T-helper 1 cell treated with Interleukin-12 subunit alpha and Interleukin-12 subunit beta and Interleukin-4 antibody, amounts not matched to agents 30 ng/mL and 1 ng/mL, for 36 hours (primary cell): Measurements from ENCODE around the gene SSH2. TPM values are rescaled to one million over a fixed set of nuclear protein-coding genes. Genes with fewer than 3 reads are reported as not detected.

Source experiments
- intact Hi-C: fragments of 100-400 bp; cut with micrococcal nuclease; formaldehyde crosslinking; loops from one replicate; pipeline ENCODE4 v1.15.1; 2024
- total RNA-seq: library from RNA; stranded (reverse); gene quantifications from 2 replicates; pipeline ENCODE4 v1.2.3, GENCODE V29; 2022

Gene SSH2
- total RNA-seq, 1 donor from 2014 or later, result 64.1 TPM

DNA sequence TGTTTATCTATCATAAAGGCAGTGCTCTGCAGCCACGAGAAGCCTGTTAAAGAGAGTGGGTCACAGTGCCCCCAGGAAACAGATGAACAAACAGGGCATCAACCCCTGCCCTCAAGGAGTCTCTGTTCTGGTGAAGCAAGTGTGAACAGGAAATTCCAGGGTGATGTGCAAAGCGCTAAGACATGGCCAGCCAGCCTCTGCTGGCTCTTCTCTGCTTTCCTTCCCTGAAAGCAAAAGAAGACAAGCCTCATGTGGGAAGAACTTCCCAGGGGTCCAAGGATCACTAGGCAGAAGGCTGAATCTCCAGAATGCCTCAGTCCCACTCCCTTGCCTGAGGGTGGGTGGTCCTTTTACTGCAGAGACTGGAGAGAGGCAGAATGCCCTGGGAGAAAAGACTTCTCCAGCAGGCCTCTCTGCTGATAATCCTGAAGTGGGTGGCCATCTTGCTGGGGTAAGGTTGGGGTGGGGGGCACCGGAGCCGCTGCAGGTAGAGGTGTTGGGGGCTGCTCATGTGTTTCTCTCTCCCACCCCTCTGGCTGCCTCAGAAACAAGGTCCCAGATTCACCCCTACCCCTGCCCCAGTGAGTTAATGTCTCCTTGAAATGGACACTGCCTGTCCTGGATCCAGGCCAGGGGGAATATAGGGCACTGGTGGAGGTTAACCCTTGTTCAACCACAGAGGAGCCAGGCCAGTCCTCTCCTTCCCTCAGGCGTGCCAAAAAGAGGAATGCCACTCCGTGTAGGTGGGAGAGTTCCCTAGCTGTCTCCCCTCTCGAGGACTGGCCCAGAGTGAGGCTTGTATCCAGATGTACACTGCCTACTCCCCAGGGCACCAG lies 334.7 kb downstream of the SSH2 start:
- intact Hi-C loops, result no loop called here

DNA sequence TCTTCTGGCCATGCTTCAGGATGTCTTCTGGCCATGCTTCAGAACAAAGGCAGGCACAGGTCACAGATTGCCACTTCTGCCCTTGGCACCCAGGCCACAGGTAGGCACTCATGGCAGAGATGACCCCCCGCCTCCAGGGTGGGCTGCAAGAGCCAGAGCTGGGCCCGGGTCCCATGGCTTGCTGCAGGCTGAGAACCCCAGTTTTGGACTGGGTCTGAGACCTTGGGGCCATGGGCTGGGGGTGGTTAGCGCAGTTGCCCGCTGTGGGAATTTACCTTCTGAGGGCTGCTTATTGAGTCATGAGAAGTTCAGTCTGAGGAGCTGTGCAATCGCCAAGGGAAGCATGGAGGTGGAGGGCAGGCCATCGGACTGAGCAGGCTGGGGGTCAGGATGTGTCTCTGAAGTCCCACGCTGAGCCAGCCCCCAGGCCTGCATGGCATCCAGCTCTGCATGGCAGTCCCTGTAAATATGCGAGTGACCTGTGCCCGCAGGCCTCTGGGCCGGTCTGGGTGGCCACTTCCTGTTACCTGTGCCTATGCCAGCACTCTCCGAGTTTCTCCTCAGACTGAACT lies 335.4 kb downstream of the SSH2 start:
- intact Hi-C loops, result no loop called here

DNA sequence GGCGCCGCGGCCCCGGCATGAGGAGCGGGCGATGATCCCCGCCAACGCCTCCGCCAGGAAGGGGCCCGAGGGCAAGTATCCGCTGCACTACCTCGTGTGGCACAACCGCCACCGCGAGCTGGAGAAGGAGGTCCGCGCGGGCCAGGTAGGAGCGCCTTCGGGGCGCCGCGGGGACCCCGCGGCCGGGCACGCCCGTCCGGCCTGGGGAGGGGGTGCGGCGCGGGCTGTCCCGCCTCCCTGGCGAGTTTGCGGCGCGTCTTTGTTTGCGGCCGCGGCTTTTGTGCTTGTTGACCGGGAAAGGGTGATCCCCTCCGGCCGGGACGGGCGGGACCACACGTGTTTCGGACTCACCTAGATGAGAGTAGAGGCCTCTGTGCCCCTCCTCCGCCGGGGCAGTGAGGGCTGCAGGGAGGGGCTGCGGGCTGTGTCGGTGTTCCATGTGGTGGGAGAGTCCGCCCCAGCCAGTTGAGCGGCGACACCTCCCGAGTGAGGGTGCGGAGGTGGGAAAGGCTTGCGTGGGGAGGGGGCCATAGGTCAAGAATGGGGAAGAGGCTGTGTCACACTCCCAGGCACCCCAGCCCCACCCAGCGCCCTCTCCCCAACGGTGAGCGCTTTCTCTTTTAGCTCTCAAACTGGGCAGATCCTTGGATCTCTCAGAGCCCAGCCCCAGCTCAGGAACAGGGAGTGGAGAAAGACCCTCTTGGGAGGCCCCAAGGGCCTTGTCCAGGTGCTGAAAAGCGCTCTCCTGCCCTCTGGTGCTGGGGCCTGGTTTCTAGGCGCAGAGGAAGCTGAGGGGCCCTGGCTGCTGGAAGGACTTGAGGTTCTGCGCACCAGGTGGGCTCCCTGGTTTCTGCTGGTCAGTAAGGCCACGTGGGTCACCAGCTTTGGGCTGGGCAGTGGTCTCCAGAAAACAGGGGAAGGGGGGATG lies 336.2 kb downstream of the SSH2 start:
- intact Hi-C loops, result loop anchor here (1.0 kb wide), 1 partner anchor 167 kb away; no protein-coding TSS in a partner anchor

DNA sequence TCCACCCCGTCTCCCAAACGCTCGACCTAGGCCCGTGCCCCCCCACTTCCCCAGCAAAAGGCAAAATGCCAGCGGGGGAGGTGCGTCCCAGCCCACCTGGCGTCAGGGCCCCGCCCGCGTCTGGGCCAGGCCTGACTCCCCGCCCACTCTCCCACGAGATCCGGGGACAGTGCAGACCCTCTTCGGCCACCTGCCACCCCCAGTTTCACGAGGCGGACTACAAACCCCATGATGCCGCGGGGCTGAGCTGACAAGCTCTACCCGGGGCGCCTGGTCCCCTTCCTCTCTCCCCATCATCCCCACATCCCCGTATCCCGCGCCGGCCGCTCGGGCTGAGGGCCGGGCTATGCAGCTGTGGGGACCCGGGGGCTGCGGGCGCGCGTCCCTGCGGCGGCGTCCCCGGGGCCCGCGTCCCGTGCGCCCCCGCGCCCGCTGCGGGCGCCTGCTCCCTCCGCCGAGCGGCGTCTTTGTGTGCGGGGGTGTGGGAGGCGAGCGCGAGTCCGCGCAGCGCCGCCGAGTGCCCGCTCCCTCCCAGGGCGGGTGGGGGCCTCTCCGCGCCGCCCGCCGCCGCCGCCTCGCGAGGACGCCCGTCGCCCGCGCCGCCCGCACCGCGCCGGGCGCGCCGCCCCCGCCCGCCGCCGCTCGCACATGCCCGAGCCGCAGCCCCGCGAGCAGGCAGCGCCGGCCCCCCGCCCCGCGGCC lies 337.0 kb downstream of the SSH2 start, which contains the start of gene ANKRD13B:
Gene ANKRD13B, plus strand, starts transcription at position 283 of the 702 bp plus-strand sequence. CDS start 490 bp downstream, outside the sequence.
- intact Hi-C loops, result loop anchor here (1.0 kb wide), 1 partner anchor 168 kb away; no protein-coding TSS in a partner anchor

DNA sequence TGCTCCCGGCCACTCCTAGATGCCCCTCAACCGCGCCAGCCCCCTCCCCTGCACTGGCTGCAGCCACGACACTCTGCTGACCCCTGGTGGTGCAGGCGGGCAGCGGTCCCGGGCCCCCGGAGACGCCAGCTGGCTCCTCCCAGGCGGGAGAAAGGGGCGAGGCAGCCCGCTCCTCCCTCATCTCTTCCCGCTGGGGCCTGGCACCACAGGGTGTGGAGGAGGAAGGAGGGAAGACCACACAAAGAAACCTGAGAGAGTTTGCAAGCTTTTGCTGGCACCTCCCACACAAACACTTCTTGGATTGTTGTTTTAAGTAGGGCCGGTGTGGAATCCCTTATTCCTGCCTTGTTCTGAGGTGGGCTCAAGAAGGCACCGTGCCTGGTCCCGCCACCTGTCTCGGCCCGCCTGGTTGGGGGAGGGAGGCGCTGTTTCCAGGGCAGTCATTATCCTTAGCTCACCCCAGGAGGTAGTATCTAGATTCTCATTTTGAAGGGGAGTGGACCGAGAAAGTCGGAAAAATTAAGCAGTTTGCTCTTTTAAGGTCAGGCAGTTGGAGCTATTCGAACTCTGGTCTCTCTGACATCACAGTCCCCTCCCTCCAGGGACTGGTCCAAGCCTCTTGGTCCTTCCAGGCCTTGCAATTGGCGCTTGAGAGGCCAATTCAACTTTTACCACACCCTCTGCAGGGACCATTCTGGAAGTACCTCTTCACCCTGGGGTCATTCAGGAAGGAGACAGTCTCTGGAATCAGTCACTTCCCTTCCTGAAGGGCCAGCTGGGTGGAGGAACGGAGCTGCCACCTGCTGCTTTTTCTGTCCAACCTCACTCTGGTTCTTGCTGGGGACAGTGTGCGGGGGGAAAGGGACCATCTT lies 338.1 kb downstream of the SSH2 start:
- intact Hi-C loops, result no loop called here

DNA sequence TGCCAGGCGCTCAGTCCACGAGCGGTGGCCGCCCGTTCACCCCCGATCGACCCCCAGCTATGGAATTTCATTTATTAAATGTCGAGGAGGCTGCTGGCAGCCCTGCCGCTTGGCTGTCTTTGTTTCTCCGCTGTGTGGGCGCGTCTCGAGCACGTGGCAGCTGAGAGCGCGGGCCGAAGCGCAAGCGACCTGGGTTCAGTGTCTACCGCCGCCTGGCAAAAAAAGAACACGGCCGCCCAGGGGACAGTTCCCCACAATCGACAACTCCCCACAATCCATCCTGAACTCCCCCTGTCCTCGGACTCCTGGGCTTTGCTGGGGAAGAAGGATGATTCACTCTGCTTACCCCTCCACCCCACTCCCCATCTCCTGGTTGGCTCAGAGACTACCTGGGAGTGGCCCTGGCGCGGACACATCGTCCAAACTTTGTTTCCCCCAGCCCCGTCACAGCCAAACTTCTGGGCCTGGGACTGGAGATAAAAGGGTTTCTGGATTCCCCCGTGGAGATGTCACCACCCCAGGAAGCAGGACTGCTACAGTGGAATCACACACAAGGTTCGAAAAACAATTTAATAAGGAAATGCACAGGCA lies 338.8 kb downstream of the SSH2 start:
- intact Hi-C loops, result no loop called here

DNA sequence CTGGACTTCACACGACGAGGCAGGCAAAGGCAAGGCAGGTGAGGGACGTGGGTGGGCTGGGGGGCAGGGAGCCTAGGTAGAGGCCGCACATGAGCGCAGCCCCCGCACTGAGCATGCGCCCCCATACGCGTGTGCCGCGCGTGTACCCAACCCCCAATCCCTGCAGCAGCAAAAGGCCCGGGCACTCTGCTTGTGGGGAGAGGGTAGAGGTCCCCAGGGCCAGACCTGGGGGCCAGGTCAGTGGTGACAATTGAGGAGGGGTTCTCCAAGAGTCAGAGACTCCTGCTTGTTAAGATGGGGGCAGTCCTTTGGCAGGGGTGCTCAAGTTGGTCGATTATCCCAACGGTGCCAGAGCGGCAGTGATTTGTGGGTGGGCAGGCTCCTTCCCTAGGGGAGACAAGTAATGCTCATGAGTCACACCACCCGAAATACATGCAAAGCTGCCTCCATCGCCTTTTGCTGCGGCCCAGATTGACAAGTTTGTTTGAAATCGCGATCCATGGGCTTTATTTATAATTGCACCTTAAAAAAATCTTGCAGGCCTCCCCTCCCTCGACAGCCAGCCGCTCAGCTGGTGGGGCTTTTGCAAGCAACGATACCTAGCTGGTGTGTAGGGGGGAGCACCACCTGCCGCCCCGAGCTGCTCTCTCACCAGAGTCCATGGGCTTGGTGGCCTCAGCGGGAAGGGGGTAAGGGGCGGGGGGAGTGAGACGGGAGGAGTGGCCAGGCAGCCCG lies 339.4 kb downstream of the SSH2 start:
- intact Hi-C loops, result no loop called here

DNA sequence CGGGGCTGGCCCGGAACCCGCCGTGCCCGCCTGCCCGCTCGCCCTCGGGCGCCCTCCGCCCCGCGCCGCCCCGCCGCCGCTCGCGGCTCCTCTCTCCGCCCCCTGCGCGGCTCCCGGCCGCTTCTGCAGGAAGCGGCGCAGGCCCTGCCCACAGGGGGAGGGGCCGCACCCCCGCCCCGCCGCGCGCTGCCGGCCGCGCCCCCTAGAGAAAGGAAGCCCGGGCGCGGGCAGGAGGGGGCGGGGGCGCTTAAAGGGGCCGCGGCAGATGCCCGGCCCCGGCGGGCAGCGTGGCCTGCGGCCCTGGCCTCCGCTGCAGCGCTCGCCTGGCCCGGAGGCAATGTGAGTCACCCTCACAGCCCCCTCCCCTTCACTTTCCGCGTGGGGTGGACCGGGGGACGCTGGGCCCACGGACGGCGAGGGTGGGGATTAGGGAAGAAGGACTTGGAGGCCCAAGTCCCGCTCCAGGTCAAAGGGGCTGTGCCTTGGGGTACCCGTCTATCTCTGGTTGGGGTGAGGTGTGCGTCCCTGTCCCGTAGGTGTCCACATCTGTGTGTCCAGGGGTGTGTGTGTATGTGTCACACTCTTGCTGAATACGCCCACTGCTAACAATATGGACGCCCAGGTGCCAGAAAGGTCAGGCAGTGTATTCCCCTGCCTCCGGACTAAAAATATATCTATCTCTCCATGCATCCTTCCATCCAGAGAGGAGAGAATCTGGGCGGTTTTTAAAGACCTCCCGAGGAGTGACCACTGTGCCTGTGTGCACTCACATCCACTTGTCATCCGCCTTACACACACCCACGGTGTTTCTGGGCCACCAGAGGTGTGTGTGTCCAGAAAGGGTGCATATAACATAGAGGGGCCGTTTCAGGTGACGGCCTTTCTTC lies 340.3 kb downstream of the SSH2 start, which contains the start of gene GIT1:
Gene GIT1, minus strand, starts transcription at position 125 of the 887 bp plus-strand sequence. CDS start 270 bp downstream, outside the sequence.
- intact Hi-C loops, result loop anchor here (1.0 to 10.0 kb wide), 6 partner anchors 9 to 525 kb away; partner anchors contain the start of genes NSRP1, SSH2 and TP53I13

DNA sequence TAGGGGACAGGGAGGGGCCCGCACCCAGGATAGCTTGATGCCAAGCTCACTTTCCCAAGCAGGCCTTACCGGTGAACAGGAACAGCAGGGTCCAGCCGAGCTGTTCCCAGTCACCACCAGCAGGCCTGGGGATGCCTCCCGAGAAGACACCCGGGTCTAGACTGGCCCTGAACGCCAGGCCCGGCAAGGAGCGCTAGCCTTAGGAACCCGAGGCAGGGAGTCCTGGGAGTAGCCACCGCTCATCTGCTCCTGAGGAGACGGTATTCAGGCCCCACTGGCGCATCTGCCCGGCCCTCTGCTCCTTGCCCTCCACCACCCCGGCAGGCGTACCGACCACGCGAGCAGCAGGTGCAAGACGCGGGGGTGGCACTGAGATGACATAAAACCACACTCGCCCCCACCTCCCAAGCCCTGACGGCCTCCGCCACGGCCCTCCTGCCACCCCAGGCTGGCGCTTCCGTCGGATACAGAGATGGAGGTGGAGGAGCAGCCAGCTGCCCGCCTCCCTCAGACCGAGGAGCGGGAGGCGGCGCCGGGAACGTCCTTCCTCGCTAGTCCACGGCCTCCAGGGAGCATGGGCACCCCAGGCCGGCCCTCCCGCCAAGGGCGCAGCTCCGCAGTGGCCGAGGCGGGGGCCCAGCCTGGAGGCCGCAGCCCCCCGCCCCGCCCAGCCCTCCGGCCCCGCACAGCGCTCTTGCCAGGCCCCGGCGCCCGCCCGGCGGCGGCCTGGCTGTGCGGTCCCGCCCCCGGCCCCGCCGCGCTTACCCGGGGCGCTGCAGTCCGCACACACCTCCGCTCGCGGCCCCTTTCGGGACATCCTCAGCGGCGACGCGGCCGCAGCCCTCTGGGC lies 341.2 kb downstream of the SSH2 start:
- intact Hi-C loops, result loop anchor here (1.0 to 10.0 kb wide), 6 partner anchors 8 to 526 kb away; partner anchors contain the start of genes NSRP1, SSH2 and TP53I13

DNA sequence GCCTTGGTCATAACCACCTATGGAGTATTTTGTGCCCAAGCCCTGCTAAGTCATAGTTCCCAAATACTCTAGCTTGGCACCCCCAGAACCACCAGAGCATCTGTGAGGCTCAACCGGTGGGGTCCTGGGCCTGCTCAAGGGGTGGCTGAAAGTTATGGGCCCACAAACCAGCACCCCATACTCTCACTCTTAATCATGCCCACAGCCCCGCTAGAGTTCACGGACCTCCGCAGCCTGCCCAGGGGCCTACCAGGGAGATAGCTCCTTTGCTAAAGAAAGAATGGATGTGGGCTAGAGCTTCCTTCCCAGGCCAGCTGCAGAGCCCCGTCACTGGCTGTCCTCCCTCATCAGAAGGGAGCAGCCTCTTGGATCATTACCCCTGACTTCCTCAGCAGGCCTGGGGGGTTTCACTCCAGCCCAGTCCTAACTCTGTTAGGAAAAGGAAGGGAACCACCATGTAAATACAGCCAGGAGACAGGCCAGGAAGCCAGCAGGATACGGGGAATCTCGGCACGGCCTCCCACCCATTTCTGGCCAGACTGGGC lies 341.9 kb downstream of the SSH2 start:
- intact Hi-C loops, result loop anchor here (2.0 to 10.0 kb wide), 2 partner anchors 343 to 527 kb away; partner anchors contain the start of genes NSRP1 and SSH2

DNA sequence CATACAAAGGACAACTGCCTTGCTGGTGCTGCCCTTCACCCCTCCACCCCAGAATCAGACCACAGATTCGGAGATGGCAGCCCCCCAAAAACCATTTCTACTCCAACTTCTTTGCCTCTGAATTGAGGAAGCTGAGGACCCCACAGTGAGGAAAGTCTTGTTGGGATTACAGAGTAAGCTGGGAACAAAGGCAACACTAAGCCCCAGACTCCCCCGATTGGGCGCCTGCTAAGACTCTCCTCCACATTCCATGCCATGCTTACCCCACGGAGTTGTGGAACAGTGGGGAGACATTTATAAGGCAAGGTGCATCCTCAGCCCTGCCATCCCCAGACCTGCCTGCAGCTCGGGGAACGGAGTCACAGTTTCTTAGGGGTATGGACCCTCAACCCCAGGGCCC lies 342.4 kb downstream of the SSH2 start:
- intact Hi-C loops, result loop anchor here (10.0 kb wide), 1 partner anchor 527 kb away; the partner anchor contains the start of gene NSRP1

DNA sequence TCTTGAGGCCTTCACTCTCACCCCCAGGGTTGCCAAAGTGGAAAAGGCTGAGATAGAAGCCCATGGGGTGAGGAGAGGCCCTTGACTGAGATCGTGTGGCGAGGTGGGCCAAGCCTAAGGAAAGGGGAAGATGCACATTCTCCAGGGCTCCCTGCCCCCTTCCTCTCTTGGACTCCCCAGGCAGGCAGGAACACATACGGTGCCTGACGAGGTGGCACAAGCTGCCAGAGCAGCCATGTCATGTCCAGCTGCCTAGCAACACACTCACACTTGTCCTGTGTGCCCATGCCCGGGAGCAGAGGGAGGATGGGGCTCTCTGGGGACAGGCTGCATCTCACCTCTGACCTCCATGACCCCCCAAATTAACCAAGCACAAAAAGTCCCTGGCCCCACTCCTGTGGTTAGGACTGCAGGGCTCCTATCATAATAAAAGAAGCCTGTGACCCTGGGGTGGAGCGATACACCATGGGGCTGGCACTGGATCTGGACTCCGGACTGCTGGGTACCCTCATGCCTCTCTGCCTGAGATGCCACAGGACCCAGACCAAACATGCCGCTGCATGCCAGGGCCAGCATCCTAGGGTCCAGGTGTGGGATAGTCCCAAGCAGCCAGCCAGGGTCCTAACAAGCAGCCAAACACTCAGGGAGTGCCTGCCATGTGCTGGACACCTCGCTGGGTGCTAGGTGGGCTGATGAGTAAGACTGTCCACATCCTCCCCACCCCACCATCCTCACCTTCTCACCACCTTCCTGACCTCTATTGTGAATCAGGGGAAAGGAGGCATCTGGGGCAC lies 343.2 kb downstream of the SSH2 start:
- intact Hi-C loops, result loop anchor here (10.0 kb wide), 1 partner anchor 528 kb away; the partner anchor contains the start of gene NSRP1

DNA sequence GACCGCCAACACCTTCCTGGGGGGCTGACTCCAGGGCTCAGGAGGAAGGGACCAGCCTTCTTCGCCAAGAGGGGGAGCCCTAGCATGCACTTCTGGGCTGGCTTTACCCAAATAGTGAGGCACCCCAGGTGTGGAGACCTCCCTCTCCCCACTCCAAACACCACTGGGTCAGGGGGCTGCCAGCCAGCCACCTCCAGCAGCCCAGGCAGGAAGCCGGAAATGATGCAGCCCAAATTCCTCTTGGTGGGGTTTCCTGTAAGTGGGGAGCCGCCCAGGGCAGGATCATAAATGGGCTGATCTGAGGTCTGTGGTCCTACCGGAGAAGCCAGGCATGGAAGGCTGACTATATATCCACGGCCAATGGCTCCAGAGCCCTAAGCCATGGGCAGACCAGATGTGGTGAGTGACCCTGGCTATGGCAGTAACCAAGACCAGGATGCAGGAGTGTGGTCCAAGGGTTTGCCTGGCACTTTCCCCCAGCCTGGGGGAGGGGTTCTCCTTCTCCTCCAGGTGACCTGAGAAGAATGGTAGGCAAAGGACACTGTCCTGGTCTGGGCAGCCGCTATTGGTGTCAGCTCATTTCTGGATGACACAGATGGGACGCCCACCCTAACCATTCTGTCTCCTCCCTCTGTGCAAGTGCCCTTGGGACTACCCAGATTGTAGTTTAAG lies 344.8 kb downstream of the SSH2 start:
- intact Hi-C loops, result loop anchor here (1.0 to 10.0 kb wide), 2 partner anchors 194 to 530 kb away; partner anchors contain the start of gene NSRP1

DNA sequence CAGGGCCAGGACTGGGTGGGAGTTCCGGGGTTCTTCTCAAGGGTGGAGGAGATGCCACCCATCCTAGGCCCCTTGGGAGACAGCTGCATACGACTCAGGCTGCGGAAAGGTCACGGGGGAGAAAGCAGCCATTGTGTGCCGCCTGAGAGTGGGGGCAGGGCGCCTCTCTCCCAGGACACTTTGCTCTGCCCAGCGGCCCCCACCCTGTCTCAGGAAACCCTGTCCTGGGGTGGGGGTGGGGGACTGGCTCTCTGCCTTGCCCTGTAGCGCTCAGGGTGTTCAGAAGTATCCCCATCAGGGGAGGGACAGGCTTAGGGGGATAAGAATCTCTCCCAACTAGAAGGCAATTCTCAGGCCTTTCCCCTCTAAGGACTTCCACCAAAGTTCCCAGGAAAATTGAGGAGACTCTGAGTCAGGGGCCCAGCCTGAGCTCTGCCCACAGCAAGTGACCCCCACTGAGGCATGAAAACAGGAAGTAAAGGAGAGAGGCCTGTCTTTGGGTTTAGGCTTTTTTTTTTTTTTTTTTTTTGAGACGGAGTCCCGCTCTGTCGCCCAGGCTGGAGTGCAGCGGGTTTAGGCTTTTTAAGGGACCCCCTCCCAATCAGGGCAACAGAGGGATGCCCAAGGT lies 345.5 kb downstream of the SSH2 start:
- intact Hi-C loops, result loop anchor here (1.0 to 10.0 kb wide), 2 partner anchors 195 to 530 kb away; partner anchors contain the start of gene NSRP1
